Measurements from ENCODE around the gene FMNL1. TPM values are rescaled to one million over a fixed set of nuclear protein-coding genes. Genes with fewer than 3 reads are reported as not detected.

Gene FMNL1
- total RNA-seq, 2 experiments from 2014 or later: 233 to 243 TPM

DNA sequence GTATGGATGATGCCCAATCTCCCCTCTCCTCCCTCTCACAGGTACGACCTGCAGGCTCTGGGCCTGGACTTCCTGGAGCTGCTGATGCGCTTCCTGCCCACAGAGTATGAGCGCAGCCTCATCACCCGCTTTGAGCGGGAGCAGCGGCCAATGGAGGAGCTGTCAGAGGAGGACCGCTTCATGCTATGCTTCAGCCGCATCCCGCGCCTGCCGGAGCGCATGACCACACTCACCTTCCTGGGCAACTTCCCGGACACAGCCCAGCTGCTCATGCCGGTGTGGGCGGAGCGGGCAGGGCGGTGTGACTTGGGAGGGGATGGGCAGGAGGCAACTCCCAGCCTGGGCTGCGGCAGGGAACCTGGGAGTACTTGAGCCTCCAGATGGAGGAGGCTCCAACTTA, 22.1 kb downstream of the FMNL1 start:
- POLR2A ChIA-PET: no interaction called here
- CTCF ChIA-PET: interaction anchor here (22.6 kb wide), 1 partner anchor 23 kb away, joined by 366 read pairs; the partner anchor contains the start of gene FMNL1

DNA sequence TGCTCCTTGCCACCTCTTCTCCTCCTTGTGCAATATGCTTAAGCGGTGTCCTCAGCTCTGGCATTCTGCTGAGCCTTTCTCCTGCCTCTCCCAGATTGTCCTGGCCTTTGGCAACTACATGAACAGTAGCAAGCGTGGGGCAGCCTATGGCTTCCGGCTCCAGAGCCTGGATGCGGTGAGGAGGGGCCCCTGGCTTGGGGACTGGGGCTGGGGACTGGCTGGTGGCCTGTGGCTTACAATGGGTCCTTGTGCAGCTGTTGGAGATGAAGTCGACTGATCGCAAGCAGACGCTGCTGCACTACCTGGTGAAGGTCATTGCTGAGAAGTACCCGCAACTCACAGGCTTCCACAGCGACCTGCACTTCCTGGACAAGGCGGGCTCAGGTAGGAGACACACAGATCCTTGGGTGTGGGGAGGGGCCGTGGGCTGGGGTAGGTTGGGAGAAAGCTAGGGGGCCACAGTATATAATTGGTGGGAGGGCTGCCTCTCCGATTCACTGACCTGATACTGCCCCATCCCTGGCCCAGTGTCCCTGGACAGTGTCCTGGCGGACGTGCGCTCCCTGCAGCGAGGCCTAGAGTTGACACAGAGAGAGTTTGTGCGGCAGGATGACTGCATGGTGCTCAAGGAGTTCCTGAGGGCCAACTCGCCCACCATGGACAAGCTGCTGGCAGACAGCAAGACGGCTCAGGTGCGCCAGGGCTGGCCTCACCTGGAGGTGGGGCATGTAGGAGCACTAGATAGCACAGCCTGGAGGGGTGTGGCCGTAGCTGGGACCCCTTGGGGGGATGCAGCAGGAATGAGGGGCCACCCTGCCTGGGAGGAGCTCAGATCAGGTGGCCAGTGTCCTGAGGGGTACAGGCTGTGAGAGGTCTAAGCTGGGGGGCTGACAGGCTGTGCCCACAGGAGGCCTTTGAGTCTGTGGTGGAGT, 23.3 kb downstream of the FMNL1 start:
- POLR2A ChIA-PET: interaction anchor here (0.6 kb wide), 1 partner anchor 169 kb away, joined by 3 read pairs; no protein-coding TSS in a partner anchor

DNA sequence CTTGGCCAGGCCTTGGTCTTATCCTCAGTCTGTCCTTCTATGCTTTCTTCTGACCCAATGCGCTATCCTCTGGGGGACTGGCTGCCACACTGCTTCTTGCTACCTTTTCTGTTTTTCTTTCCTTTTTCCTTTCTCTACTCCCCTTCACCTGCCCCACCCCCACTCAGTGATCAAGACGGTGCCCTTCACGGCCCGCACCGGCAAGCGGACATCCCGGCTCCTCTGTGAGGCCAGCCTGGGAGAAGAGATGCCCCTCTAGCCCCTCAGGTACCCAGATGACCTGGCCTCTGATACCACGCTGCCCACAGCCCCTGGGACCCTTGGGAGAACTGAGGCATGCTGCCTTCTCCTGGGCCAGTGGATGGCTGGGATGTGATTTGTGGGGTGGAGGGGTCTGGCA, 24.7 kb downstream of the FMNL1 start:
- POLR2A ChIA-PET: interaction anchor here (1.0 to 2.8 kb wide), 2 partner anchors 17 to 25 kb away, joined by 3 to 24 read pairs; partner anchors contain the start of gene FMNL1
- CTCF ChIA-PET: interaction anchor here (7.7 to 22.6 kb wide), 2 partner anchors 11 to 26 kb away, joined by 44 to 366 read pairs; partner anchors contain the start of gene FMNL1

More for the DNA sequence above, 23.3 kb downstream of the FMNL1 start:
- CTCF ChIA-PET: interaction anchor here (0.7 to 22.6 kb wide), 4 partner anchors 10 to 109 kb away, joined by 3 to 366 read pairs (median 24); partner anchors contain the start of genes ACBD4 and FMNL1

DNA sequence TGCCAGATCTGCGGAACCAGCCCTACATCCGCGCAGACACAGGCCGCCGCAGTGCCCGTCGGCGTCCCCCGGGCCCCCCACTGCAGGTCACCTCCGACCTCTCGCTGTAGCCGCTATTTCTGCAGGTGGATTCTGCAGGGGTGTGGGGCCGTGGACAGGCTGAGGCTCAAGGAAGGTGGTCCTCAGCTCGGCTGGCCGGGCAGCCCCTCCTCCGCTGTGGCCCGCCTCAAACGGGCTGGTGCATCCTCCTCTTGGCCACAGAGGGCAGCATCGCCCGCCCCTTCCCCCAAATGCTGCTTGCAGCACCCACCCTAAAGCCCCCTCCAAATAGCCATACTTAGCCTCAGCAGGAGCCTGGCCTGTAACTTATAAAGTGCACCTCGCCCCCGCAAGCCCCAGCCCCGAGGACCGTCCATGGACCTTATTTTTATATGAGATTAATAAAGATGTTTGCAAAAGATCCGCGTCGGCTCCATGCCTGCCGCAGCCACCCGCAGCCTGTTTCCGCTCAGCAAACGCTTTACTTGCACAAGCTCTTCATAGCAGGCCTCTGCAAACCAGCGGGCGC, 25.3 kb downstream of the FMNL1 start:
- ChIA-PET CTCF (interaction anchor here (0.6 to 22.6 kb wide), 6 partner anchors 12 to 138 kb away, joined by 3 to 366 read pairs (median 10); partner anchors contain the start of genes ACBD4, FMNL1 and HEXIM1), POLR2A (interaction anchor here (1.0 to 2.8 kb wide), 2 partner anchors 18 to 26 kb away, joined by 3 to 24 read pairs; partner anchors contain the start of gene FMNL1)

DNA sequence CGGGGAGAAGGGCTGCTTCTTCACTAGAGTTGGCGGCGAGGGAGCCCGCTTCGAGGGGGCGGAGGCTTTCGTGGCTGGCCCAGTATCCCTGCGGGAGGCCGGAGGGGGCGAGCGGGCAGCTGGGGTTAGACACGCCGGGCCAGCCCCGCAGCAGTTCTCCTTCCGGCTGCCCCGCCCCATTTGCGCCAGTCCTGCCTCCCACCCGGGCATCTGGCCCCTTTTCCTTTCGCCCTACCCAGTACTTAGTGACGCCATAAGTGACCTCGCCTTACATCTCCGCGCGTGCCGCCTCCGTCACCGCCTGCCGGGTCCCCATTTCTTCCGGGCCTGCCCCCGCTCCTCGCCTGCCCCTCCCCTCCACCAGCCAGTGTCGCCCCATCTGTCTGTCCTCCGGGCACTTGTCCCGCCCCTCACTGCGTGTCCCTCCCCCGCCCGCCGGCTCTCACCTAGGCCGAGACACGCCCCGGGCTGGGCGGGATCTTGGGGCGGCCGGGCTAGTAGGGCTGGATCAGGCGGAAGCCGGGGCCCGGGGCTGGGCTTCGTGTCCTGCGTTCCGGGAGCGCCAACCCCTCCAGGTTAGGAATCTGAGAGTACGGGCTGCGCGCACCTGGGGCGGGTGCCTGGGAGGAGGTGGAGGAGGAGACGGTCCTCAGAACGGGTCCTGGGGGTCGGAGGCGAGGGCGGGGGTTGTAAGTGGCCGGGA, 25.9 kb downstream of the FMNL1 start:
- POLR2A ChIA-PET: interaction anchor here (0.6 to 2.8 kb wide), 7 partner anchors 12 to 145 kb away, joined by 3 to 24 read pairs (median 3); partner anchors contain the start of genes FMNL1 and MAP3K14
- CTCF ChIA-PET: interaction anchor here (0.6 to 22.6 kb wide), 7 partner anchors 13 to 138 kb away, joined by 3 to 366 read pairs (median 8); partner anchors contain the start of genes ACBD4, FMNL1 and HEXIM1

DNA sequence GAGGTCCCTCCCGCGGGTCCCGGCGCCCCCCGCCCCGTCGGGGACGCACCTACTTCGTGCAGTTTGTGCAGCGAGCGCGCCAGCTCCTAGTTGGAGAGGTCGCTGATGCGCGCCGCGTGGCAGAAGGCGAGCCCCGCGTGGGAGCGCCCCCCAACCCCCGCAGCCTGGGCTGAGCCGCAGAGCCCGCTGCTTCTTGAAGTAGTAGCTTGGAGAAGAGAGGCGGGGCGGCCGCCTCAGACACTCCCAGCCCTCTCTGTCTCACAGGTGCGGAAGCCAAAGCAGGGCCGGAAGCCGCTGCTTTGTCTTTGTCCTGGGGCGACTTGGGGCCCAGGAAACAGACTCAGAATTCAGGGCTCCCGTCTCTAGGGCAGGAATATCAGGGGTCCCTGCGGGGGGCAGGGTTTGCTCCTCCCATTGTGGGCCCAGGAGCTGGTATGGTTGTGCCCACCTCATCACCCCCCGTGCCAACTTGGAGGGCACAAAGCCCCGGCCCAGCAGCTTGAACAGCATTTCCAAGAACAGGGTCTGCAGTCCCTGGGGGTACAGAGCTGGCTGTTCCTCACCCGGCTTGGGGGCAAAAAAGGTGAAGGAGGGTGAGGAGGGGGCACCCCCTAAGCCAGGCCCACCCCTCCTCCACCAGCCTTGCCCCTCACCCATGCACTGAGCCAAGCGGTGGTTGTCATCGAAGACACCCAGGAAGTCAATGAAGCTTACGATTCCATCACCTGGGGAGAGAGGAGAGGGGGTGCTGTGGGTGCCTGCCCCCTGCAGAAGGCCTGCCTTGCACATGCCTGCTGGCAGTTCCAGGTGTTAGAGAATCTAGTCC, 26.7 kb downstream of the FMNL1 start:
- ChIA-PET CTCF (interaction anchor here (1.0 to 22.6 kb wide), 9 partner anchors 9 to 99 kb away, joined by 3 to 366 read pairs (median 3); partner anchors contain the start of genes FMNL1 and HEXIM1), POLR2A (interaction anchor here (0.6 to 2.8 kb wide), 8 partner anchors 9 to 144 kb away, joined by 3 to 24 read pairs (median 5); partner anchors contain the start of genes HEXIM1 and MAP3K14)

DNA sequence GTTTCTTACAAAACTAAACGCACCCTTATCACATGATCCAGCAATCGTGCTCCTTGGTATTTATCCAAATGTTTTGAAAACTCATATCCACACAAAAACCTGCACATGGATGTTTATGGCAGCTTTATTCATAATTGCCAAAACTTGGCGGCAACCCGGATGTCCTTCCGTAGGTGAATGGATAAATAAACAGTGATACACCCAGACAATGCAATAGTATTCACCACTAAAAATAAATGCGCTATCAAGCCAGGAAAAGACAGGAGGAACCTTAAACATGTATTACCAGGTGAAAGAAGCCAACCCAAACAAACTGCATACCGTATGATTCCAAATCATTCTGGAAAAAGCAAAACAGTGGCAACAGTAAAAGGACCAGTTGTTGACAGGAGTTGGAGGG, 30.2 kb downstream of the FMNL1 start:
- CTCF ChIA-PET: interaction anchor here (1.1 to 7.7 kb wide), 3 partner anchors 13 to 33 kb away, joined by 3 to 44 read pairs (median 3); no protein-coding TSS in a partner anchor

DNA sequence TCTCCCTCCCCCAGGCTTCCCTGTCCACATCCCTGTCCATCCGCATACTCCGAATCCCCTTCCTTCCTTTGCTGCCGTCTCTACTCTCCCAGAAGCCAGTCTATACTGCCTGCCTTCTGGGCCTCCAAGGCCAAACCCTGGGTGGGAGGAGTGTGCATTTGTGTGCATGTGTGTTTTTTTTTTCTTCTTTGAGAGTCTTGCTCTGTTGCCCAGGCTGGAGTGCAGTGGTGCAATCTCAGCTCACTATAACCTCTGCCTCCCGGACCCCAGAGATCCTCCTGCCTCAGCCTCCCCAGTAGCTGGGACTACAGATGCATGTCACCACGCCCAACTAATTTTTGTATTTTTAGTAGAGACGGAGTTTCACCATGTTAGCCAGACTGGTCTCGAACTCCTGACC, 31.6 kb downstream of the FMNL1 start:
- ChIA-PET CTCF (interaction anchor here (0.7 to 1.9 kb wide), 4 partner anchors 17 to 132 kb away, joined by 3 to 9 read pairs (median 4); partner anchors contain the start of gene ACBD4), POLR2A (interaction anchor here (0.7 to 0.9 kb wide), 2 partner anchors 24 to 32 kb away, joined by 3 to 11 read pairs; no protein-coding TSS in a partner anchor)

More for the DNA sequence above, 30.2 kb downstream of the FMNL1 start:
- POLR2A ChIA-PET: no interaction called here

DNA sequence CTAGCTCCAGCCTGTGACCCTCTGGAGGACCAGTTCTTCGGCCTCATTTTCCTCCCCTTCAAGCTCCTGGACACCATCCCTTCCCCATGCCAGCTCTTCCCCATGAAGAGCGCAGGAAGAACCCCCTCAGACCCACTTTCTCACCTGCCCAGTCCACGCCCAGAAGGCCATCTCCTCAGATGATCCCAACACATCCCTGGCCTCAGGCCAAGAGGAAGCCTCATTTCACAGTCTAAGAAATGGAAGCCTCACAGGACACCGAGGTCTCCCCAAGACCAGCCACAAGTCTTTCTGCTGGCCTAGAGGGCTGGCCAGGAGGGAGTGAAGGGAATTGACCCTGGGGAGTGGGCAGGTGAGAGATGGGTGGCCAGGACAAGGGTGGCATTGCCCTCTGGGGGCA, 32.2 kb downstream of the FMNL1 start:
- CTCF ChIA-PET: interaction anchor here (1.4 to 1.9 kb wide), 4 partner anchors 18 to 132 kb away, joined by 3 to 9 read pairs (median 4); partner anchors contain the start of gene ACBD4

DNA sequence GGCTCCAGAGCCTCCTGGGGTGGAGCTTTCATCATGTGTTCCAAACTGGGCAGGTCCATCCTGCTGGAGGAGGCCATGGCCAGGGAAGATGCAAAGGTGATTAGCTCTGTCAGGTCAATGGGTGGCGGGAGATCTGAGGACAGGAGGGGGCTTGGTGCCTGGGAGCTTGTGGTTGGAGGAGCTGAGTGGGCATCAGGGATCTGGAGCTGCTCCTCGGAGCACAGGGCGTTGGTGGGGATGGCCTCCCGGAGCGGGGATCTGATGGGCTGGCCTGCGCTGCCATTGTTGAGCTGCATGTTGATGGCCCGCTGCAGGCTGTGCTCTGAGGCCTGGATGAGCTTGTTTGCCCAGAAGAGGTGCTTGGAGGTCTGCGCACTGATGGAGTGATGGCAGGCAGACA, 33.7 kb downstream of the FMNL1 start:
- POLR2A ChIA-PET: interaction anchor here (1.1 kb wide), 1 partner anchor 26 kb away, joined by 3 read pairs; no protein-coding TSS in a partner anchor
- CTCF ChIA-PET: interaction anchor here (0.9 to 2.2 kb wide), 5 partner anchors 19 to 120 kb away, joined by 3 to 5 read pairs (median 4); partner anchors contain the start of genes ACBD4 and HEXIM1

More for the DNA sequence above, 32.2 kb downstream of the FMNL1 start:
- POLR2A ChIA-PET: interaction anchor here (0.5 to 0.9 kb wide), 2 partner anchors 20 to 25 kb away, joined by 6 to 11 read pairs; no protein-coding TSS in a partner anchor

DNA sequence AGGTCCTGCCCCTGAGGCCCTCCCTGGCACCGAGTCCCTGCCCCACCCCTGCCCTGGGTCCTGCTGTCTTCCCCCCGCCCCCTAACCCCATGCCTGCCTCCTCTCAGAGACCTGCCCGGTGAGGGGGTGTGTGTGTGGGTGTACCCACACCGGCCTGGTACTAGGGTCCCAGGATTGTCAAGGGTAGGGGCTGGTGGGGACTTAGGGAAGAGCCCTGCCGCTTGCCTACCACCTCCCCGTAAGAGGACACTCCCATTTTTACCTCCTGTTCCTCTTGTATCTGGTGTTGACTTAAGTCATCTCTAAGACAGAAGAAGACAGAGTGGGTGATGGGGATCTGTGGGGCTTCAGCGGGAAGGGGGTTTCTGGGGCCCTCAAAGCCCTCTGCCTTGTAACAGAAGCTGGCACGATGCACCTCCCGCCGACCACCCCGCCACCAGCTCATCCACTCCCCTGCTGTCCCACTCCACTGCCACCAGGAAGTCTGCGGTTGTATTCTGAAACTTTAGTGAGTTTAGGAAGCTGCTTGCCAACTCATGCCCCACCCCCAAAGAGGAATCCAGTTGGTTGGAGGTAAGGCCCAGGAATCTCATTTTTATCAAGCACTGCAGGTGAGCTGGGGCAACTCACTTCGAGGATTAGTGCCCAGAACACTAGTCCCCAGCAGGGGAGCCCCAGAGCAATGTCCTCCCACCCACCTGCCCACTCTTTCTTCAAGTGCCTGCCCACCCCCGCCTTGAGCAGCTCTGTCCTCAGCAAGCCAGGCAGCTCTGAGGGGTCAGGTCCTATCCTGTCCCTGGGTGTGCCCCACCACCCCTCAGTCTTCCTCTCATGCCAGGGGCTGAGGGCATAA, 34.7 kb downstream of the FMNL1 start:
- ChIA-PET POLR2A (interaction anchor here (1.7 kb wide), 1 partner anchor 8 kb away, joined by 5 read pairs; no protein-coding TSS in a partner anchor), CTCF (interaction anchor here (0.7 to 2.2 kb wide), 10 partner anchors 21 to 129 kb away, joined by 3 to 9 read pairs (median 4); partner anchors contain the start of genes ACBD4 and HEXIM1)

DNA sequence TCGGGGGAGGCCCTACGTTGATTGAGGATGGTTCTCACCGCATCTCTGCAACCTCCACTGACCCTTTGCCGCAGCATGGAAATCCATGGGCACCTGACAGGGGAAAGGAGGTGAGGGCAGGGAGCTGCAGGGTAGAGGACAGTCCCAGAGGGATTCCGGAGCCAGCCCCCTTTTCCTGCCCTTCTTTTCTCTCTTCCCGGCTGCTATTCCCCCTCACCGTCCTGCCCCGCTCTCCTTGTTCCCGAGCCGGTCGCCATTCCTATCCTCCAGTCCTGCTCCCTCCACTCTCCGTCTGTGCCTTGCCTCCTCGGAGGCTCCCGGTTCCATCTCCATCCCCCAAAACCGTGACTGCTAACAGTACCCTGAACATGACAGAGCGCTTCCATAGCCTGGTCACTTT, 35.4 kb downstream of the FMNL1 start:
- POLR2A ChIA-PET: interaction anchor here (1.7 kb wide), 1 partner anchor 9 kb away, joined by 5 read pairs; no protein-coding TSS in a partner anchor
- CTCF ChIA-PET: interaction anchor here (0.6 to 2.2 kb wide), 8 partner anchors 8 to 128 kb away, joined by 3 to 9 read pairs (median 4); no protein-coding TSS in a partner anchor

DNA sequence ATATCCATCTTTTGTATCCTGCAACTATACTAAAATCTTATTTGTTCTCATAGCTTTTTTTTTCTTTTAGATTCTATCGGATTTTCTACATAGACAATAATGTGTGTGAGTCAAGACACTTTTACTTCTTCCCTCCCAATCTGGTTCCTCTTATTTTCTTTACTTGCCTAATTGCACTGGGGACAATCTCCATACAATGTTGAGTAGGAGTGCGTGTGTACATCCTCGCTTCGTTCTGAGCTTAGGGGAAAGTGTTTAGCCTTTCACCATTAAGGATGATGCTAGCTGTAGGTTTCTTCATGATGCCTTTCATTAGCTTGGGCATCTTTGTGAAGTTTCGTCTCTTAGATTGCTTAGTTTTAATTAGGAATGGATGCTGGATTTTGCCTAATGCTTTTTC, 37.3 kb downstream of the FMNL1 start:
- ChIA-PET CTCF (interaction anchor here (0.6 to 1.1 kb wide), 5 partner anchors 10 to 102 kb away, joined by 3 to 4 read pairs (median 3); no protein-coding TSS in a partner anchor), POLR2A (interaction anchor here (0.5 to 0.6 kb wide), 2 partner anchors 130 to 403 kb away, joined by 7 to 12 read pairs; no protein-coding TSS in a partner anchor)

DNA sequence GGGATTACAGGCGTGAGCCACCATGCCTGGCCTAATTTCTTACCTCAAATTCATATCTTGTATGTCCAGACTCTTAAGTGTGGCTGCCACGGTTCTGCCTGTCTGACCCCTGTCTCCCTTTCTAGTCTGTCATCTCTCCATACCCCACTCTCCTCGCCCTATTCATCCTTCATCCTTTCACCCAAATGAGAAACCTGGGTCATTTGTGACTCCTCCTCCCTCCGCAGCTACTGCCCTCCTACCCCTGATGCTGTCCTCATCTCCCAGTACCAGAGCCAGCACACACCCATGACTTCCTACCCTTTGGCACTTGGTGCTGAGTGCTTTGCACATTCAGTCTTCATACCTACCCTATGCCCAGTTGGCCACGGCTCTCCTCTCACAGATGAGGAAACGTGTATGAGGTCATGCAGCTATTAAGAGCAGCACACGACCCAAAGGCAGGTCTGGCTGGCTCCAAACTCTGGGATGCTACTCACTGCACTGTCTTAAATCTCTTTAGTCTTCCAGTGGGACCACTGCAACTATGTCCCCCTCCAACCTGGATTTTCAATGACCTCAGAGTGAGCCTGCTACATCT, 38.6 kb downstream of the FMNL1 start:
- CTCF ChIA-PET: interaction anchor here (0.6 to 1.5 kb wide), 3 partner anchors 12 to 43 kb away, joined by 3 to 4 read pairs (median 3); no protein-coding TSS in a partner anchor
- POLR2A ChIA-PET: no interaction called here
